HepG2 (cell line): ENCODE results near the gene RAB23. TPM values are rescaled to one million over a fixed set of nuclear protein-coding genes. Genes with fewer than 3 reads are reported as not detected.
A peak's percentile ranks its signal among the peaks of the same experiment; 100 is the strongest.

Experiments used
- KLF9 ChIP-seq: IDR thresholded peaks from 2 replicates; pipeline ENCODE4 v1.6.1; 2016; ENCODE audit warnings: low read depth
- NFAT5 ChIP-seq: sonication (generic); formaldehyde crosslinking; IDR thresholded peaks from 2 replicates; pipeline ENCODE4 v1.4.0; 2020; ENCODE audit warnings: missing genetic modification reagents
- NFIB ChIP-seq: sonication (generic); formaldehyde crosslinking; IDR thresholded peaks from 2 replicates; pipeline ENCODE4 v1.9.0; 2021; ENCODE audit warnings: missing genetic modification reagents, mild to moderate bottlenecking, borderline replicate concordance
- SP4 ChIP-seq: sonication (generic); formaldehyde crosslinking; IDR thresholded peaks from 2 replicates; pipeline ENCODE4 v1.8.1; 2023; ENCODE audit warnings: mild to moderate bottlenecking, missing genetic modification reagents
- STAT6 ChIP-seq: sonication (generic); formaldehyde crosslinking; IDR thresholded peaks from 2 replicates; pipeline ENCODE4 v1.4.0; 2020; ENCODE audit warnings: missing genetic modification reagents, mild to moderate bottlenecking, borderline replicate concordance
- TBP ChIP-seq: sonication (generic); formaldehyde crosslinking; IDR thresholded peaks from 2 replicates; pipeline ENCODE4 v1.5.0; 2020; ENCODE audit warnings: missing genetic modification reagents
- ZHX2 ChIP-seq, 2 experiments: sonication (generic) in 1 of 2; formaldehyde crosslinking in 1 of 2; IDR thresholded peaks; 2 replicates each; pipeline versions ENCODE4 v1.6.1 to v1.9.0; 2014 to 2022; ENCODE audit warnings: antibody characterized with exemption in 1 of 2, borderline replicate concordance in 1 of 2, inconsistent platforms in 1 of 2, low read depth in 1 of 2, missing genetic modification reagents in 1 of 2
- ZNF484 ChIP-seq: sonication (generic); formaldehyde crosslinking; IDR thresholded peaks from 2 replicates; pipeline ENCODE4 v1.5.1; 2020; ENCODE audit warnings: mild to moderate bottlenecking, low read depth, missing genetic modification reagents, borderline replicate concordance
- ZSCAN29 ChIP-seq: sonication (generic); formaldehyde crosslinking; conservative IDR thresholded peaks from 2 replicates; pipeline ENCODE4 v1.4.0; 2020; ENCODE audit warnings: mild to moderate bottlenecking, missing genetic modification reagents
- polyA plus RNA-seq, 8 experiments: library from polyadenylated mRNA; depleted of rRNA in 3 of 8; stranded (reverse) in 7 of 8; unstranded in 1 of 8; fragments of >200 nt; fragmentation: Illumina TruSeq in 4 of 8; extraction: Trizol in 4 of 8; gene quantifications; 2 replicates each; pipeline versions ENCODE4 v1.2.1 to v1.2.3, GENCODE V29; 2011 to 2016; ENCODE audit warnings: low read depth in 4 of 8, missing spikeins in 1 of 8, mixed read lengths in 1 of 8; ENCODE audit not compliant: insufficient read depth in 1 of 8
- total RNA-seq, 5 experiments: library from RNA; depleted of rRNA; stranded (reverse); fragments of >200 nt; fragmentation: Illumina TruSeq; extraction: Trizol; gene quantifications; 2 replicates each; pipeline ENCODE4 v1.2.3, GENCODE V29; 2016; ENCODE audit warnings: low read depth in 1 of 5

The RAB23 gene
- total and polyA plus RNA-seq, 2 of the 13 experiments (the other 11 are each of a cell fraction or from before 2014, with no cell fraction given): 5.5 to 16.4 TPM

- TF ChIP-seq STAT6 (CRISPR knock-in tag): no peak
- no peak for TF ChIP-seq ZHX2 (IDR thresholded peaks at IDR 0.05; ENCODE audit: low read depth)
- TF ChIP-seq ZHX2 (CRISPR knock-in tag; IDR thresholded peaks at IDR 0.05; ENCODE audit: borderline replicate concordance): no peak
- no peak for TF ChIP-seq NFIB (CRISPR knock-in tag)
- TF ChIP-seq SP4 (CRISPR knock-in tag): peak; percentile 67
- no peak for TF ChIP-seq TBP (CRISPR knock-in tag)
- 0 out of 2 replicates have a peak, but pooled peaks have one; percentile 23 for TF ChIP-seq ZNF484
- no peak for TF ChIP-seq NFAT5 (CRISPR knock-in tag)
- no peak for TF ChIP-seq KLF9
- no peak for TF ChIP-seq ZSCAN29 (CRISPR knock-in tag)
Measured at GRCh38 chr6:57221191-57221935, 744 bp downstream of the RAB23 start (continued).
